ENCODE measurements around the gene DVL2.

Gene DVL2

GRCh38 chr17:7234083-7234951, at the start of gene DVL2:
Gene DVL2 (minus strand): TSS chr17:7234517. CDS start chr17:7234262, 255 bp downstream.
- peak; percentile 95 for DNase-seq (ENCODE audit: low spot score)

DNA sequence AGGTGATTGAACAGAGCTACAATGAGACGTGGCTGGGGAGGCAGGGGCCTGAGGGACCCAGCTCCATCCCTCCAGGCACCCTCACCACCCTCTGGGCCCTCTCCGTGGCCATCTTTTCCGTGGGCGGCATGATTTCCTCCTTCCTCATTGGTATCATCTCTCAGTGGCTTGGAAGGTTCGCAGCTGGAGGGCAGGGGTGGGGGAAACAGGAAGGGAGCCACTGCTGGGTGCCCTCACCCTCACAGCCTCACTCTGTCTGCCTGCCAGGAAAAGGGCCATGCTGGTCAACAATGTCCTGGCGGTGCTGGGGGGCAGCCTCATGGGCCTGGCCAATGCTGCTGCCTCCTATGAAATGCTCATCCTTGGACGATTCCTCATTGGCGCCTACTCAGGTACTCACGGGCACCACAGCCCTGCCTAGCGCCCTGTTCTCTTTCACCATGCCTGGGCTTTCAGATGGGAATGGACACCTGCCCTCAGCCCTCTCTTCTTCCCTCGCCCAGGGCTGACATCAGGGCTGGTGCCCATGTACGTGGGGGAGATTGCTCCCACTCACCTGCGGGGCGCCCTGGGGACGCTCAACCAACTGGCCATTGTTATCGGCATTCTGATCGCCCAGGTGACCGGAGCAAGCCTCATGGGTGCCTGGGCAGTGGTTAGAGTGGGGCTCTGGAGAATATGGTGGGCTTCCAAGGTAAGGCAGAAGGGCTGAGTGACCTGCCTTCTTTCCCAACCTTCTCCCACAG, 49.3 kb upstream of the DVL2 start:
- DNase-seq (ENCODE audit: low spot score): no peak

- peak; percentile 15 for DNase-seq (ENCODE audit: low spot score)
Measured at GRCh38 chr17:7282752-7283321, 48.5 kb upstream of the DVL2 start.

GRCh38 chr17:7281953-7282751, 47.8 kb upstream of the DVL2 start:
- peak; percentile 1 for DNase-seq (ENCODE audit: low spot score)

GRCh38 chr17:7281074-7281952, 47.0 kb upstream of the DVL2 start, which contains the start of gene SLC2A4:
Gene SLC2A4 (plus strand): TSS chr17:7281718. CDS start chr17:7281935, 217 bp downstream.
- DNase-seq (ENCODE audit: low spot score): peak; percentile 96

DNA sequence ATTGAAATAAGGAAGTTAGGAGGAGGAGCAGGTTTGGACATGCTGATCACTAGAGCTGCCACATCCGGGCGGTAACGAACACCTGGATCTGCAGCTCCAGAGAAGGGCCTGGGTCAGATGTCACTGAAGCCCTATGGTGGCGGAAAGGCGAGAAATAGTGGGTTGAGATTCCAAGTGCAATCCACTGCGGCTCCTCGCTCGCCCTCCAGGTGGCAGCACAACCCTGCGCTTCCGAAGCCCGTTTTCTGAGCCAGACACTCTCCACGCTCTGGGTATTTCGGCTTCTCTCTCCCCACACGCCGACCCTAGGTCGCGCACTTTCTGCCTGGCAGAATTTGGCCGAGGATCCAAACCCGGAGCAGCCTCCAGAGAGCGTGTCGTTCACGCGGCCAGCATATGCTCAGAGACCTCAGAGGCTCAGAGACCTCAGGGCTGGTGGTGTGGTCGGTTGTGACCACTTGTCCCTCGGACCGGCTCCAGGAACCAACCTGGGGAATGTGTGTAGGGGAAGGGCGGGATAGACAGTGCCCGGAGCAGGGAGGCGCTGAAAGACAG, 46.3 kb upstream of the DVL2 start:
- DNase-seq (ENCODE audit: low spot score): peak; percentile 91

GRCh38 chr17:7279448-7279847, 45.1 kb upstream of the DVL2 start:
- DNase-seq (ENCODE audit: low spot score): no peak

DNA sequence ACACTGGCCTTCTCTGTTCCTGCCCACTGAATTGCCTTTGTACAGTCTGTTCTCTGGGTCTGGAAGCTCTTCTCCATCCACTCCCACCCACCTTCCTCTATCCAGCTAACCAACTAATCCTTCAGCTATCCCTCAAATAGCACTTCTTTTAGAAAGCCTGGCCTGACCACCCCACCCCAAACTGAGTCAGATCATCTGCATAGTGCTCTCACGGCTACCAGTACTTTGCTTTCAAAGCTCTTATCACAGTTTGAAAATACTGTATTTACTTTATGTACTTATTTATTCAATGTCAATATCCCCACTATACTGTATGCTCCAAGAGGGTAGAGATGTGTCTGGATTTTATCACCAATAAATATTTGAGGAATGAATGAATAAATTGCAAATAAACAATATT, 32.5 kb upstream of the DVL2 start:
- no peak for DNase-seq (ENCODE audit: low spot score)

DNA sequence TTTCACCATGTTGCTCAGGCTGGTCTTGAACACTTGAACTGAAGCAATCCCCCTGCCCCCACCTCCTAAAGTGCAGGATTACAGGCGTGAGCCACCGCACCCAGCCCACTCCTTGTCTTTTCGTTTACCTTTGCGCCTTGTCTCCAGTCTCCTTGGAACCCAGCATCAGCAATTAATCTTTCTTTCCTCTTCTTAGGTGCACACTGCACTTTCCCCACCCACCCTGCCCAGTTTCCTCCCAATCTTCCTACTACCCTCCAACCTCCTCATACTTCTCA, 29.4 kb upstream of the DVL2 start:
- no peak for DNase-seq (ENCODE audit: low spot score)

- DNase-seq (ENCODE audit: low spot score): no peak
Measured at GRCh38 chr17:7262935-7263800, 28.9 kb upstream of the DVL2 start.

GRCh38 chr17:7262192-7262934, 28.0 kb upstream of the DVL2 start, which contains the start of gene CLDN7:
Gene CLDN7 (minus strand): TSS chr17:7262478. CDS start chr17:7262043, 435 bp downstream.
- no peak for DNase-seq (ENCODE audit: low spot score)

- DNase-seq (ENCODE audit: low spot score): peak; percentile 40
Measured at GRCh38 chr17:7261379-7262191, 27.3 kb upstream of the DVL2 start.

DNA sequence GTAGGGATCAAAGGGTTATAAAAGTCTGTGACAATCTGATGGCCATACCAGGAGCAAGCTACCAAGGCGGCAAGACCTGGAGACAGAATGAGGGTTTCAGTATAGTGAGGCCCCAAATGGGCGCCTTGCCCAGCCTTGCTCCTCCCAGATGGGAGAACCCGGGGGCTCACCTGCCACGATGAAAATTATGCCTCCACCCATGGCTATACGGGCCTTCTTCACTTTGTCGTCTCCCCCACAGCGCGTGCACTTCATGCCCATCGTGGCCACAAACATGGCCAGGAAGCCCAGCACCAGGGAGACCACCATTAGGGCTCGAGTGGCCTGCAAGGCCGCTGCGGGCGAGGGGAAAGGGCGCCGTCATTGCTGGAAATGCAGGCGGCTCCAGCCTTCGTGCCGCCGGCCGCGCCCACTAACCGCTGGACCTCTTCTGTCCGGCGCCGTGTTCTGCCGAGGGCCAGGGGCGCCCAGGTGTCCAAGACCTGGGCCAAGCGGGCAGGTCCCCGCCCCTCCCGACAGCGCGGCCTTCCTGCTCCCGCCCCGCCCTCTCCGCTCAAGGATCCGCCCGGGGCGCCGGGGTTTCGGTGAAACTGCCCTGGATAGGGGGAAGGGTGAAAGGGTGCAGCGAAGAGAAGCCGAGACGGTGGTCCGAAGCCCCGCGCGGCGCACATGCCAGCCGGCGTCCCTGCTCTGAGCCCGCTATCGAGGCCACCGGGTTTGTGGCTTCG, 26.5 kb upstream of the DVL2 start:
- peak; percentile 51 for DNase-seq (ENCODE audit: low spot score)

DNA sequence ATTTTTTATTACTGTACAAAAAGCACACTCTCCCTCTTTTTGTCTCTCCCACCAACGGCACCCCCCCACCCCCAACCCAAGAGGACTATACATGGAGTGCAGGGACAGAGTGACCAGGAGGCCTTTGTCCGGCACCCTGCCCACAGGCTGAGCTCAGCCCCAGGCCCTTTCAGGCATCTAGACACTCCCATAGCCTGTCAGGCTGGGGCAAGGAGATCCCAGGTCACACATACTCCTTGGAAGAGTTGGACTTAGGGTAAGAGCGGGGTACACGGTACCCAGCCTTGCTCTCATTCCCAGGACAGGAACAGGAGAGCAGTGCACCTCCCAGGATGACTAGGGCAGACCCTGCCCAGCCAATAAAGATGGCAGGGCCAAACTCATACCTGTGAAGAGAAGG, 25.8 kb upstream of the DVL2 start:
- DNase-seq (ENCODE audit: low spot score): no peak

- DNase-seq (ENCODE audit: low spot score): no peak
Measured at GRCh38 chr17:7259555-7259889, 25.2 kb upstream of the DVL2 start.

- DNase-seq (ENCODE audit: low spot score): no peak
Measured at GRCh38 chr17:7258731-7259554, 24.6 kb upstream of the DVL2 start.
